Stimulated activated CD4-positive, alpha-beta T cell treated with anti-CD3 and anti-CD28 coated beads, Interleukin-1b, Interleukin-23, amount 100 ng/mL, for 24 hours (primary cell): Measurements from ENCODE around the gene METTL5.
"Not testable (repeated sequence)": the region's sequence is repeated elsewhere in the genome, so short reads cannot be mapped to it uniquely, and the experiment has no call there.

Source experiments
- DNase-seq, 4 experiments: peaks; one replicate each; pipeline ENCODE4 v3.0.0-alpha.2; 2020; ENCODE audit warnings: low read depth in 4 of 4, low spot score in 1 of 4

The METTL5 gene

GRCh38 chr2:169834401-169834800, 9.7 kb upstream of the METTL5 start:
- no peak for DNase-seq

- peak in 3 of 4 experiments; percentile 19 to 38 (median 30) for DNase-seq
These were observed 3.6 kb upstream of the METTL5 start for GRCh38 chr2:169828141-169828811.

- peak; percentile 70 to 91 (median 82) for DNase-seq
These were observed 2.8 kb upstream of the METTL5 start, which contains the start of gene UBR3 for GRCh38 chr2:169827272-169828140. Gene UBR3, plus strand, starts transcription at chr2:169827454. Its CDS starts 54 bp downstream, at chr2:169827508.

GRCh38 chr2:169823996-169824372, 721 bp downstream of the METTL5 start:
- DNase-seq: no peak

GRCh38 chr2:169822785-169823392, 1.8 kb downstream of the METTL5 start:
- no peak for DNase-seq

GRCh38 chr2:169822036-169822435, 2.7 kb downstream of the METTL5 start:
- DNase-seq: no peak

GRCh38 chr2:169820101-169820500, 4.6 kb downstream of the METTL5 start:
- DNase-seq: not testable (repeated sequence)

GRCh38 chr2:169819106-169819505, 5.6 kb downstream of the METTL5 start:
- DNase-seq: no peak

GRCh38 chr2:169818241-169818640, 6.5 kb downstream of the METTL5 start:
- DNase-seq: no peak

- not testable (repeated sequence) for DNase-seq
These were observed 7.3 kb downstream of the METTL5 start for GRCh38 chr2:169817369-169817768.

- not testable (repeated sequence) for DNase-seq
These were observed 7.7 kb downstream of the METTL5 start for GRCh38 chr2:169816961-169817360.

GRCh38 chr2:169815849-169816248, 8.9 kb downstream of the METTL5 start:
- no peak for DNase-seq

GRCh38 chr2:169808221-169808620, 16.5 kb downstream of the METTL5 start:
- no peak for DNase-seq

- DNase-seq: no peak
These were observed 18.1 kb downstream of the METTL5 start for GRCh38 chr2:169806586-169806985.

GRCh38 chr2:169803480-169803879, 21.2 kb downstream of the METTL5 start:
- DNase-seq: no peak

GRCh38 chr2:169798718-169799592, 25.8 kb downstream of the METTL5 start, which contains the start of gene SSB:
Gene SSB, plus strand, starts transcription at chr2:169798871. Its CDS starts 2,090 bp downstream, at chr2:169800961.
- peak; percentile 90 to 96 (median 93) for DNase-seq

GRCh38 chr2:169798397-169798717, 26.3 kb downstream of the METTL5 start:
- no peak for DNase-seq

- no peak for DNase-seq
These were observed 27.1 kb downstream of the METTL5 start for GRCh38 chr2:169797601-169798000.

- DNase-seq: no peak
These were observed 28.3 kb downstream of the METTL5 start for GRCh38 chr2:169796441-169796840.

- no peak for DNase-seq
These were observed 29.5 kb downstream of the METTL5 start for GRCh38 chr2:169795181-169795580.

- no peak for DNase-seq
These were observed 34.1 kb downstream of the METTL5 start for GRCh38 chr2:169790581-169790980.
